A549 (cell line): Measurements from ENCODE around the gene CCR1.

Experiments used
- CTCF ChIP-seq: fragments of >200 bp; sonication (Bioruptor Twin); formaldehyde crosslinking; IDR thresholded peaks from 3 replicates; pipeline ENCODE4 v1.5.1; 2016
- EP300 ChIP-seq, 2 experiments: fragments of >200 bp; sonication (Bioruptor Twin); formaldehyde crosslinking; IDR thresholded peaks; 2 replicates in 1 of 2; 3 replicates in 1 of 2; pipeline ENCODE4 v1.6.1; 2016 to 2017
- MAZ ChIP-seq: fragments of 150-350 bp; IDR thresholded peaks from 2 replicates; pipeline ENCODE4 v1.6.1; 2014; ENCODE audit warnings: antibody characterized with exemption, low read depth, low read length, borderline replicate concordance
- NFE2L2 ChIP-seq: fragments of 150-350 bp; conservative IDR thresholded peaks from 2 replicates; pipeline ENCODE4 v1.6.1; 2014; ENCODE audit warnings: low read length
- POLR2A ChIP-seq: IDR thresholded peaks from 2 replicates; pipeline ENCODE4 v1.6.1; 2012; ENCODE audit warnings: mild to moderate bottlenecking, low read length
- RARB ChIP-seq: fragments of 250-450 bp; sonication (Bioruptor Pico); IDR thresholded peaks from 2 replicates; pipeline ENCODE4 v1.8.0; 2021; ENCODE audit warnings: mild to moderate bottlenecking, moderate library complexity
- TF ChIP-seq, protein P1 (sequence below): IDR thresholded peaks from 2 replicates; pipeline ENCODE4 v1.6.1; 2012
- TF ChIP-seq, protein P2 (sequence below): fragments of >200 bp; sonication (Bioruptor Twin); formaldehyde crosslinking; IDR thresholded peaks from 2 replicates; pipeline ENCODE4 v1.6.1; 2016

DNA sequence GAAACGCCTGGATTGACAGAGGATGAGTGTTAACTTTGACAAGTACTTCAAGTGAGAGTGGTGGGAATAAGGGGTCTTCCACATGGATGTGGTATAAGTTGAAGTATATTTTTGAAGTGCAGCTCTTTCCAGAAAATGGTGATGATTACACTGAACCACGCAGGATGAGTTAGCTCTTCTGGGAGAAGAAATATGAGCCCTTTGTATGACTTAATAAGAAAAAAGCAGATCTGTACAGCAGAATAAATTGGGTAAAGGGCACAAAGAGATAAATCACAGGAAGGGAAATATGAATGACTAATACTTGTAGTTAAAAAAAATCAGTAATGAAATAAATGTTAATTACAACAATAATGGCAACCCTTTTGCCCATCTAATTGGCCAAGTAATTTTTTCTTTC, 35.4 kb upstream of the CCR1 start:
- no peak for TF ChIP-seq POLR2A
- TF ChIP-seq CTCF = no peak
- TF ChIP-seq, protein P1, sequence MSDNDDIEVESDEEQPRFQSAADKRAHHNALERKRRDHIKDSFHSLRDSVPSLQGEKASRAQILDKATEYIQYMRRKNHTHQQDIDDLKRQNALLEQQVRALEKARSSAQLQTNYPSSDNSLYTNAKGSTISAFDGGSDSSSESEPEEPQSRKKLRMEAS = no peak
- TF ChIP-seq RARB (CRISPR knock-in tag) = no peak
- TF ChIP-seq EP300 (IDR thresholded peaks at IDR 0.05) = no peak
- TF ChIP-seq NFE2L2 = no peak
- TF ChIP-seq, protein P2, sequence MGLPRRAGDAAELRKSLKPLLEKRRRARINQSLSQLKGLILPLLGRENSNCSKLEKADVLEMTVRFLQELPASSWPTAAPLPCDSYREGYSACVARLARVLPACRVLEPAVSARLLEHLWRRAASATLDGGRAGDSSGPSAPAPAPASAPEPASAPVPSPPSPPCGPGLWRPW = no peak
- no peak for TF ChIP-seq MAZ
